Posterior cingulate gyrus (tissue), 11 donors: ENCODE data around the gene COL24A1.
"Not testable (repeated sequence)": the region's sequence is repeated elsewhere in the genome, so short reads cannot be mapped to it uniquely, and the experiment has no call there.

ENCODE experiments used
- DNase-seq, 10 donors: peaks; one replicate each; pipeline versions ENCODE4 v3.0.0 to v3.0.0-alpha.2; 2020 to 2021; ENCODE audit warnings: mixed read lengths in 3 of 10
- intact Hi-C: fragments of 100-400 bp; cut with DNase I; formaldehyde crosslinking; loops from one replicate; pipeline ENCODE4 v1.15.1; 2023

COL24A1 gene

DNA sequence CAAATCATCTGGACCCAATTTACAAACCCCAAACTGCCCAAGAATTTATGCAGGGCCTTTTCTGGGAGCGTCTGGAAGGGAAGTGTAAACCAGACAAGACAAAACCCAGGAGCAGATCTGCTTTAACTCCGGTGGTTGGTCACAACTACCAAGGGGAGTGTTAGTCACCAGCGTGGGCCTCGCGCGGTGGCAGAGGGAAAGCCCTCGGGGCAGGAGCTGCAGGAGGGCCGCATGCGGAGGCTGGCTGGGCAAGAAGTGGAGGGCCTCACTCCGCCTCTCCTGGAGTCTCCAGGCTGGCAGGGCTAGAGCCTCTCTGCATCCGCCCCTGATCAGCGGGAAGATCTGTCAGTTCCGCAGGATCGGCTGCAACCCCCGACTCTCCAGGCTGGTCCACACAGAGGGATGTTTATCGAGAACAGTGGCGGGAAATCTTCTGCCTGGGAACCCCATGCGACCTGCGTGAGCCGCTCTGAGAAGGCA lies 2.0 kb downstream of the COL24A1 start:
- intact Hi-C loops: no loop called here
- DNase-seq: peak in 7 of 10 donors; percentile 6 to 82 (median 27)

DNA sequence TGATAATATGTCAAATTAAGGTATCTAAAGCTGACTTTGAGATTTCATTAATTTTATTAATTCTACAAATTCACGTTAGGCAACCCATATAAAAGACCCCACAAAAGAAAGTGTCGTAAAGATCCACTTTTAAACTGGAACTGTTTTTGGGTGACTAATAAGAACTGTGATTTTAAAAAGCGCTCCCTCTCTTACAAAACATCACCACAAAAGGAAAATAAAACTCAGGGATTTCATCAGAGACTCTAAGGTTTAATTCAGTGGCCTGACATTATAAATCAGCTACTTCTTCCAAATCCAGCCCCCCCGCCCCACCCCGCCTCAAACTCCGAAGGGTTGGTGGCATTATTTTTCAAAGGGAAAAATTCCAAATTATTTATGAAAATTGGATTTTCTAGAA lies 2.7 kb downstream of the COL24A1 start:
- no peak for DNase-seq
- intact Hi-C loops: no loop called here

DNA sequence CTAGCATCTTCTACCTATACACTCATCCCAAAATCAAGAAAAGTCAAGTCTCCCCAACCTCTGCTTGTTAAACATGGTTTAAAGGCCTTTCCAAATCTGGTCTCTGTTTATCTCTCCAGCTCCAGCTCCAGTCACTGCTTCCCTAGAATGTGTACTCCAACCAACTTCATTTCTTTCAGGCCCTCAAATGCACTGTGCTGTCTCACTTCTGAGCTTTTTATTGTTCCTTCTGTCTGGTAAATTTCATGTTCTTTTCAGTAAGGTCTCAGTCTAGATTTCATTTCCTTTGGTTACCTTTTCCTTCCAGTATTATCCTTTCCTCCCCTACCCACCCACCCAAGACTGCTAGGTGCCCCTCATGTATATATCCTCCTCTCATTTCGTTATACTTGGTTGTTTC lies 3.7 kb downstream of the COL24A1 start:
- intact Hi-C loops: no loop called here
- DNase-seq: no peak

DNA sequence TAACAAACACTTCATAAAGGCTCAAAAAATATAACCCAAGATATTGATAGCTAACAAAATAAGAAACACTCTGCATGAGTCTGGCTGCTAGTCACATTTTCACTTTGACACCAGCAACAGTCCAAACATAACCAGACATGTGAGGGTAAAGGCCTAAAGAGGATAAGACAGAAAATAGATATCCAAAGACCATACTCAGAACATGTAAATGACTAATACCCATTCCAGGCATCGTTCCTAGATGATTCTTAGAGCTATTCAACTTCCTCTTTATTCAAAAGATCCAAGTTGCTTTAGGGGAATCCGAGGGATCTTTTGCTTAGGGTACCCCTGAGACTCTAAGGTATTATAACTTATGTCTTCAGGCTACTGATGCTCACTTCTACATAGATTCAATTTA lies 5.1 kb downstream of the COL24A1 start:
- DNase-seq: no peak
- intact Hi-C loops: no loop called here

GRCh38 chr1:86150553-86151055 lies 6.0 kb downstream of the COL24A1 start:
- intact Hi-C loops: no loop called here
- DNase-seq: no peak

DNA sequence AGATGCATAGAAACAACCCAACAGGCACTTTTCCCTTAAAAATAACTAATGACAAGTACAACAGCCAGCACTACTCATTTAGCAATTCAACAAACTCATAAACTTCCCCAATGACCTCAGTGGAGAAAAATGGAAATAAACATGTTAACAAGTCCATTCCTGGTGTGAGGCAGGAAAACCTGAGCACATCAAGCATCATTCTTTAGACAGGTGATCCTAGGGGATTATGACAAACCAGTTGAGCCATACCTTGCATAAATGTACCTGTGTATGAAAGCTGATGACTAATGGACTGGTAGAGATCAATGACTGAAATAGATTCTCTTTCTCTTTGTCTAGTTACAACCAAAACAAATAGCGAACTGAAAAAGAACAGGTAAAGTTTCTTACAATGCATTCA lies 7.0 kb downstream of the COL24A1 start:
- no peak for DNase-seq
- intact Hi-C loops: no loop called here

- DNase-seq: no peak
Measured at GRCh38 chr1:86147755-86148154, 8.8 kb downstream of the COL24A1 start.

GRCh38 chr1:86146566-86146965 lies 10.0 kb downstream of the COL24A1 start:
- intact Hi-C loops: no loop called here
- DNase-seq: no peak

More at GRCh38 chr1:86147755-86148154, 8.8 kb downstream of the COL24A1 start:
- intact Hi-C loops: no loop called here

DNA sequence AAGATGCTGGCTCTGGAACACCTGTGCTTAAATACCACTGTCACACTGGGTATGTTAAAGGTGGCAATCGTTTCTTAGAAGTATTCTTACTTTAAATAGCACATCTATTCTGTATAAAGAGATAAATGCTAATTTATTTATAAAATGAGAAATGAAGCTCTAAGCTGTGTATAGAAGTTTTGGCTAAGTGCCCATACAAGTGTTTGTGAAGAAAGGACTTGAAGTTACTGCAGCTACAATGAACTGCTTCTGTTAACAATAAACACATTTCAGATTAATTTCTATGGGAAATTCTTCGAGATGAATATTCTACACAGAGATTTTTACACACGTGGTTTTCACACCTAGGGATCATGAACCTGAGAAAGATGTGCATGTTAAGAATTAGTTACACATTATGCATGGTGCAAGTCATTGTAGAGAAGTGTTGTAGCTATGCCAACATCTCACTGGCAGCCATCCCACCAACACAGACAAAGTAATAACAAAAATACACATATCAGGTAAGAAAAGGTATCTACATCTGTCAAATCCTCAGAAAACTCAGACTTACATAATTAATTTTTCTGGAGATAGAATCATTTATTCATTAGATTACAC lies 16.2 kb downstream of the COL24A1 start:
- intact Hi-C loops: no loop called here
- no peak for DNase-seq

GRCh38 chr1:86138746-86139145 lies 17.8 kb downstream of the COL24A1 start:
- intact Hi-C loops: no loop called here
- no peak for DNase-seq

DNA sequence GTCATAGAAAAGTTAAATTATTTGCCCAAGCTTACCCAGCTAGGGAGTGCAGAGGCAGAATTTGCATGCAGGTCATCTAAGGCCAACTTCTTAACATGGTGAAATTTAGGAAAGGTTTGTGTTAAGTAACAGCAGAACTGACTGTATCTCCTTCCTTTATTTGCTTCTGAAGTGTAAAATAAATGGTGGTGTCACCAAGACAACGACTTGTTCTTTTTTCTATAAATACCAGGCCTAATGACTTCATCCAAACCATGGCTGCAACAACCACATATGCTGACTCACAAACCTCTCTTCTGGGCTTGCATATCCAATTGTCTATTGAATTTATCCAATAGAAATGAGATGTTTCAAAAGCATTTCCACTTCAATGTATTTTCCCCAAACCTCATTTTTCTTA lies 19.1 kb downstream of the COL24A1 start:
- intact Hi-C loops: no loop called here
- DNase-seq: no peak

- intact Hi-C loops: no loop called here
- no peak for DNase-seq
Measured at GRCh38 chr1:86119214-86119764, 37.3 kb downstream of the COL24A1 start.

DNA sequence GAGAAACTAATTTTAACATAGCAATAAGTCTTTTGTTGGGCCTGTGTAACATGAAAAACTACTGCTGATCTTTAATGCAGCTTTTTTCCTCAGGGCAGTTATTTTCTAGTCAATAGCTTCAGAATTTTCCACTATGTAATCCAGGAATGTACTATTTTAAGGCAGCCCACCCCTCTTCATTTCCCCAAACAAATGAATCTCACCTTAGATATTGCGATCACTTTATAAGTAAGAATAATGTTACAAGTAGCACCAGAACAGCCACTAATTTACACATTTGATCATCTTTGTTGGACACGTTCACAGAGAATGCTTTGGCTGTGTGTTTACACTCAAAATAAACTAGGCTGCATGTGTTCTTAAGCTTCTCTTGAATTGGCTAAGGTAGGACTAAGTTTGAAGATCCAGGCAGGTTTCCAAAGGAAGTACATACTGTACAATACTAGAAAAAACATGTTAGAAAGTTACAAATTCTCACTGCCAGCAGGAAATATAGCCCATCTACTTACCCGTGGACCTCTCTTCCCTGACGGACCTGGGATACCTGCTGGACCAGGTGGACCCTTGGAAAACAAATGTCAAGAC lies 41.7 kb downstream of the COL24A1 start:
- DNase-seq: no peak
- intact Hi-C loops: no loop called here

GRCh38 chr1:86114236-86114635 lies 42.3 kb downstream of the COL24A1 start:
- intact Hi-C loops: no loop called here

GRCh38 chr1:86111590-86111989 lies 45.0 kb downstream of the COL24A1 start:
- intact Hi-C loops: not testable (repeated sequence)

More at GRCh38 chr1:86114236-86114635, 42.3 kb downstream of the COL24A1 start:
- DNase-seq: no peak

GRCh38 chr1:86110451-86111129 lies 46.0 kb downstream of the COL24A1 start:
- peak in 2 of 10 donors; percentile 54 to 60 for DNase-seq
- intact Hi-C loops: no loop called here

More at GRCh38 chr1:86111590-86111989, 45.0 kb downstream of the COL24A1 start:
- DNase-seq: not testable (repeated sequence)

DNA sequence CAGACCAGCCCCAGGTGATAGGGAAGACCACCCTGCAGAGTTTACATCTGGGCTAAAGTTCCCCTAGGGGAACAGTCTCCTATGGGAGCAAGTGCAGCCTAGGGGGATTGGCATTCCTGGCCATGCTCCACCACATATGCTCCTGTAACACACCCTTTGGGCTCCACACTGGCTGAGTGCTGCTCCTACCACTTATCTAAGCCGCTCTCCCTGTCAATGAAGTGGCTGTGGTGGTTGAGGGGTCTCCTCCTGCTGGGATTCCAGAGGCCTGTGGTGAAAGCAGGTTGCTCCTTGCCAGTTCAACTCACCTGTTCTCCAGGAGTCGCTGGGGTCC lies 51.1 kb downstream of the COL24A1 start:
- DNase-seq: no peak
- intact Hi-C loops: no loop called here

GRCh38 chr1:86104606-86105532 lies 51.7 kb downstream of the COL24A1 start:
- intact Hi-C loops: no loop called here
- DNase-seq: peak in 2 of 10 donors; percentile 56 to 66

DNA sequence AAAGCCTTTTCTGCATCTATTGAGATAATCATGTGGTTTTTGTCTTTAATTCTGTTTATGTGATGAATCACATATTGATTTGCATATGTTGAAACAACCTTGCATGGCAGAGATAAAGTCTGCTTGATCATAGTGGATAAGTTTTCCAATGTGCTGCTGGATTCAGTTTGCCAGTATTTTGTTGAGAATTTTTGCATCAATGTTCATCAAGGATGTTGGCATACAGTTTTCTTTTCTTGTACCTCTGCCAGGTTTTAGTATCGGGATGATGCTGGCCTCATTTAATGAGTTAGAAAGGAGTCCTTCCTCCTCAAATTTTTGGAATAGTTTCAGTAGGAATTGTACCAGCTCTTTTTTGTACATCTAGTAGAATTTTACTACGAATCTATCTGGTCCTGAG lies 55.0 kb downstream of the COL24A1 start:
- no peak for DNase-seq
- intact Hi-C loops: no loop called here

DNA sequence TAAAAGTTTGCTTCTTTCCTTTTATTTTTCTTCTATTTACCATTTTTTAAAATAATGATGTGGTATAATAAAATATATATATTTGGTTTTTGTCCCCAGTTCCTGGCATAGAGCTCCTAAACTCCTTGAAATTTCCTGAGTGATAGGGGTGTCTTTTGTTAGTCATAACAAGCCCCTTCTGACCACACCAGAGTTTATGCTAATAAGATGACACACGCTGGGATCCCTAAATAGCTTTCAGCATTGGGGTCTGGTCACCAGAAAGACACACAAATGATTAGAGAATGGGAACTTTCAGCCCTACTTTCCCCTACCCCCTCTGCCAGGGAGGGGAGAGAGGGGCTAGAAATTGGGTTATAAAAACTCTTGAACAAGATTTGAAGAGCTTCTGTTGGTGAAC lies 56.2 kb downstream of the COL24A1 start:
- intact Hi-C loops: no loop called here
- DNase-seq: no peak
